ENCODE results near the gene NYAP2.

- TF ChIP-seq CTCF (IDR thresholded peaks at IDR 0.05) = no peak
- no peak for TF ChIP-seq POLR2A (IDR thresholded peaks at IDR 0.05)
Measured at GRCh38 chr2:225667445-225667844, 267.9 kb downstream of the NYAP2 start.
